HEK293T (cell line): ENCODE data around the gene KIF1A.
"Not testable (repeated sequence)": the region's sequence is repeated elsewhere in the genome, so short reads cannot be mapped to it uniquely, and the experiment has no call there.

ENCODE experiments used
- BHLHE40 ChIP-seq: fragments of 450-650 bp; IDR thresholded peaks from 2 replicates; pipeline ENCODE4 v1.6.1; 2016; ENCODE audit warnings: mild to moderate bottlenecking, moderate library complexity, borderline replicate concordance
- CTBP1 ChIP-seq: fragments of 450-650 bp; IDR thresholded peaks from 2 replicates; pipeline ENCODE4 v1.6.1; 2016; ENCODE audit warnings: borderline replicate concordance
- FOXA1 ChIP-seq: fragments of 450-650 bp; IDR thresholded peaks from 2 replicates; pipeline ENCODE4 v1.6.1; 2016; ENCODE audit warnings: mild to moderate bottlenecking
- FOXM1 ChIP-seq: fragments of 450-650 bp; IDR thresholded peaks from 2 replicates; pipeline ENCODE4 v1.6.1; 2017; ENCODE audit warnings: mild to moderate bottlenecking, borderline replicate concordance
- HDGF ChIP-seq: fragments of 450-650 bp; IDR thresholded peaks from 2 replicates; pipeline ENCODE4 v1.6.1; 2017; ENCODE audit warnings: antibody characterized with exemption, borderline replicate concordance
- NFRKB ChIP-seq: fragments of 450-650 bp; IDR thresholded peaks from 2 replicates; pipeline ENCODE4 v1.6.1; 2016; ENCODE audit warnings: mild to moderate bottlenecking, moderate library complexity
- SP1 ChIP-seq: fragments of 450-650 bp; IDR thresholded peaks from 2 replicates; pipeline ENCODE4 v1.6.1; 2017
- TARDBP ChIP-seq: fragments of 450-650 bp; IDR thresholded peaks from 2 replicates; pipeline ENCODE4 v1.6.1; 2016
- ZNF384 ChIP-seq: fragments of 450-650 bp; IDR thresholded peaks from 2 replicates; pipeline ENCODE4 v1.6.1; 2016

- TF ChIP-seq SP1, ZNF384, HDGF, FOXM1, TARDBP, FOXA1, NFRKB, BHLHE40, CTBP1: not testable (repeated sequence)
Observed at GRCh38 chr2:240695593-240695992, 124.4 kb downstream of the KIF1A start.
